GM04504 (cell line): ENCODE data around the gene TBX4.

Experiments
- DNase-seq: peaks from one replicate; pipeline ENCODE4 v3.0.0-alpha.2; 2012; ENCODE audit warnings: low read depth

Gene TBX4

GRCh38 chr17:61454381-61455323 is 2.4 kb downstream of the TBX4 start:
- no peak for DNase-seq

GRCh38 chr17:61455324-61456060 is 3.3 kb downstream of the TBX4 start:
- no peak for DNase-seq

GRCh38 chr17:61456061-61456681 is 3.9 kb downstream of the TBX4 start:
- no peak for DNase-seq

- DNase-seq, result no peak
Measured at GRCh38 chr17:61456688-61457225, 4.5 kb downstream of the TBX4 start.

GRCh38 chr17:61457226-61457983 is 5.2 kb downstream of the TBX4 start:
- DNase-seq, result no peak

GRCh38 chr17:61458000-61458399 is 5.8 kb downstream of the TBX4 start:
- DNase-seq, result no peak

- no peak for DNase-seq
Measured at GRCh38 chr17:61458421-61459141, 6.4 kb downstream of the TBX4 start.

- DNase-seq, result no peak
Measured at GRCh38 chr17:61459142-61459809, 7.1 kb downstream of the TBX4 start.

- no peak for DNase-seq
Measured at GRCh38 chr17:61459939-61460718, 7.9 kb downstream of the TBX4 start.

GRCh38 chr17:61460796-61461585 is 8.8 kb downstream of the TBX4 start:
- DNase-seq, result no peak

- no peak for DNase-seq
Measured at GRCh38 chr17:61461586-61461966, 9.4 kb downstream of the TBX4 start.

GRCh38 chr17:61461967-61462718 is 9.9 kb downstream of the TBX4 start:
- DNase-seq, result no peak

- DNase-seq, result no peak
Measured at GRCh38 chr17:61462719-61463315, 10.6 kb downstream of the TBX4 start.

GRCh38 chr17:61463316-61464129 is 11.3 kb downstream of the TBX4 start:
- no peak for DNase-seq

- DNase-seq, result no peak
Measured at GRCh38 chr17:61464130-61464842, 12.1 kb downstream of the TBX4 start.

- no peak for DNase-seq
Measured at GRCh38 chr17:61464843-61465180, 12.6 kb downstream of the TBX4 start.
